IMR-90 (cell line): Measurements from ENCODE around the gene GPR84. TPM values are rescaled to one million over a fixed set of nuclear protein-coding genes. Genes with fewer than 3 reads are reported as not detected.
A peak's percentile ranks its signal among the peaks of the same experiment; 100 is the strongest.

Experiments used
- ATAC-seq: fragments of 200-7000 bp; cut with Tn5 transposase; 2 replicates; pipeline ENCODE4 v1.9.1; 2020; ENCODE audit warnings: low read depth, mild to moderate bottlenecking, moderate library complexity
- BruUV-seq: library from RNA; stranded (reverse); fragments of 400-500 nt; replicated peaks from 2 replicates; lab custom pipeline; 2021; lab: Mats Ljungman, UMichigan
- CTCF ChIA-PET: fragments of 300-600 bp; formaldehyde crosslinking; extraction: SDS; loops from one replicate; lab custom pipeline; 2021; ENCODE audit warnings: antibody characterized with exemption; lab: Yijun Ruan, JAX
- POLR2A ChIA-PET: fragments of 300-600 bp; sonication (Branson Sonifier 250); formaldehyde crosslinking; loops from one replicate; lab custom pipeline; 2022; ENCODE audit warnings: antibody characterized with exemption; ENCODE audit not compliant: unreplicated experiment; lab: Charles Lee
- DNase-seq: peaks from one replicate; pipeline ENCODE4 v3.0.0; 2013
- H2AFZ ChIP-seq: replicated peaks from 2 replicates; pipeline ENCODE3; 2013; ENCODE audit warnings: low read length, mild to moderate bottlenecking; ENCODE audit not compliant: poor library complexity
- H2AK5ac ChIP-seq: 2 replicates; pipeline ENCODE4 v1.6.1; 2013; ENCODE audit warnings: low read depth, low read length, inconsistent platforms
- H2AK9ac ChIP-seq: replicated peaks from 2 replicates; pipeline ENCODE3; 2013; ENCODE audit warnings: mild to moderate bottlenecking, low read depth, low read length, moderate library complexity; ENCODE audit not compliant: poor library complexity
- H2BK120ac ChIP-seq: 2 replicates; pipeline ENCODE4 v1.6.1; 2013; ENCODE audit warnings: low read depth, low read length, inconsistent platforms
- H2BK15ac ChIP-seq: 3 replicates; pipeline ENCODE4 v1.6.1; 2013; ENCODE audit warnings: low read depth, low read length, inconsistent platforms
- H2BK20ac ChIP-seq: 2 replicates; pipeline ENCODE4 v1.6.1; 2013; ENCODE audit warnings: low read depth, mild to moderate bottlenecking, inconsistent platforms, low read length, moderate library complexity
- H2BK5ac ChIP-seq: 2 replicates; pipeline ENCODE4 v1.6.1; 2013; ENCODE audit warnings: mild to moderate bottlenecking, low read depth, low read length, inconsistent platforms; ENCODE audit not compliant: poor library complexity, severe bottlenecking
- H3K14ac ChIP-seq: replicated peaks from 2 replicates; pipeline ENCODE4 v1.6.1; 2013; ENCODE audit warnings: low read depth, low read length, inconsistent platforms
- H3K18ac ChIP-seq: 2 replicates; pipeline ENCODE4 v1.6.1; 2013; ENCODE audit warnings: low read depth, low read length, control low read depth
- H3K23ac ChIP-seq: 2 replicates; pipeline ENCODE4 v1.6.1; 2013; ENCODE audit warnings: low read depth, low read length, inconsistent platforms
- H3K27ac ChIP-seq: 2 replicates; pipeline ENCODE4 v1.5.1; 2013; ENCODE audit warnings: mild to moderate bottlenecking, control low read depth, low read length; ENCODE audit not compliant: insufficient read depth
- H3K27me3 ChIP-seq: 2 replicates; pipeline ENCODE4 v1.6.1; 2013; ENCODE audit warnings: low read length; ENCODE audit not compliant: control insufficient read depth, insufficient read depth
- H3K36me3 ChIP-seq: 2 replicates; pipeline ENCODE4 v1.6.1; 2013; ENCODE audit warnings: low read length, mixed read lengths; ENCODE audit not compliant: control insufficient read depth, insufficient read depth
- H3K4ac ChIP-seq: 2 replicates; pipeline ENCODE4 v1.6.1; 2013; ENCODE audit warnings: low read depth, low read length, inconsistent platforms
- H3K4me1 ChIP-seq: 2 replicates; pipeline ENCODE4 v1.6.1; 2013; ENCODE audit warnings: low read length, mixed read lengths; ENCODE audit not compliant: control insufficient read depth, insufficient read depth
- H3K4me2 ChIP-seq: 2 replicates; pipeline ENCODE4 v1.6.1; 2013; ENCODE audit warnings: low read depth, mild to moderate bottlenecking, control low read depth, low read length, moderate library complexity
- H3K4me3 ChIP-seq: 2 replicates; pipeline ENCODE4 v1.5.1; 2013; ENCODE audit warnings: low read depth, mild to moderate bottlenecking, control low read depth, low read length, moderate library complexity; ENCODE audit not compliant: insufficient read depth
- H3K56ac ChIP-seq: 2 replicates; pipeline ENCODE4 v1.6.1; 2013; ENCODE audit warnings: low read length, inconsistent platforms; ENCODE audit not compliant: insufficient read depth; ENCODE audit errors: extremely low read depth
- H3K79me1 ChIP-seq, 2 experiments: 2 replicates each; pipeline ENCODE4 v1.6.1; 2013; ENCODE audit warnings: low read length in 2 of 2, inconsistent platforms in 1 of 2, low read depth in 1 of 2
- H3K9ac ChIP-seq: 2 replicates; pipeline ENCODE4 v1.6.1; 2013; ENCODE audit warnings: low read depth, low read length, control low read depth
- H3K9me1 ChIP-seq: 2 replicates; pipeline ENCODE4 v1.6.1; 2013; ENCODE audit warnings: low read length, inconsistent platforms; ENCODE audit not compliant: insufficient read depth
- H3K9me3 ChIP-seq: 2 replicates; pipeline ENCODE4 v1.6.1; 2013; ENCODE audit warnings: low read length; ENCODE audit not compliant: control insufficient read depth, insufficient read depth
- H4K20me1 ChIP-seq: 2 replicates; pipeline ENCODE4 v1.6.1; 2013; ENCODE audit warnings: low read length, inconsistent platforms; ENCODE audit not compliant: insufficient read depth
- H4K5ac ChIP-seq: 2 replicates; pipeline ENCODE4 v1.6.1; 2013; ENCODE audit warnings: mild to moderate bottlenecking, low read depth, low read length, control low read depth
- H4K8ac ChIP-seq, 2 experiments: 2 replicates each; pipeline ENCODE4 v1.6.1; 2013; ENCODE audit warnings: low read depth in 2 of 2, low read length in 2 of 2, control low read depth in 1 of 2, inconsistent platforms in 1 of 2
- H4K91ac ChIP-seq: 2 replicates; pipeline ENCODE4 v1.6.1; 2013; ENCODE audit warnings: low read depth, low read length, inconsistent platforms; ENCODE audit not compliant: insufficient read depth
- CHD1 ChIP-seq: IDR thresholded peaks from 2 replicates; pipeline ENCODE4 v1.6.1; 2012; ENCODE audit warnings: low read depth, low read length, improper control_type of control experiment
- FOS ChIP-seq: fragments of 150-350 bp; IDR thresholded peaks from 2 replicates; pipeline ENCODE4 v1.6.1; 2016; ENCODE audit warnings: low read depth, low read length
- MAZ ChIP-seq: IDR thresholded peaks from 2 replicates; pipeline ENCODE4 v1.6.1; 2012; ENCODE audit warnings: low read depth, mild to moderate bottlenecking, low read length, improper control_type of control experiment, moderate library complexity, borderline replicate concordance
- NFE2L2 ChIP-seq: fragments of 150-350 bp; IDR thresholded peaks from 2 replicates; pipeline ENCODE4 v1.6.1; 2016; ENCODE audit warnings: low read depth, mild to moderate bottlenecking, low read length
- RAD21 ChIP-seq: IDR thresholded peaks from 2 replicates; pipeline ENCODE4 v1.6.1; 2012; ENCODE audit warnings: low read length, improper control_type of control experiment
- SMC3 ChIP-seq: fragments of 150-350 bp; IDR thresholded peaks from 2 replicates; pipeline ENCODE4 v1.6.1; 2016; ENCODE audit warnings: low read depth, mild to moderate bottlenecking, antibody characterized with exemption, low read length, moderate library complexity
- WGBS, 2 experiments: methylation state at CpG; one replicate each; pipeline versions ENCODE4 v1.1.5 to v1.1.7; 2013; ENCODE audit warnings: missing lambda C conversion rate in 2 of 2; ENCODE audit not compliant: insufficient read length in 1 of 2; ENCODE audit errors: extremely low coverage in 2 of 2; 5-methylcytosine and 5-hydroxymethylcytosine counted together
- dilution Hi-C: fragments of 300-500 bp; cut with HindIII; formaldehyde crosslinking; loops from one replicate; pipeline ENCODE4 v1.14.3; 2018; ENCODE audit warnings: low sequenced_read_pairs; ENCODE audit not compliant: unreplicated experiment
- in situ Hi-C: fragments of 300-500 bp; cut with MboI; formaldehyde crosslinking; loops from 3 replicates; pipeline ENCODE4 v1.14.3; 2019; ENCODE audit warnings: low sequenced_read_pairs, inconsistent platforms, mixed read lengths
- intact Hi-C: fragments of 100-400 bp; cut with micrococcal nuclease; formaldehyde crosslinking; loops from 2 replicates; pipeline ENCODE4 v1.10.0; 2022
- polyA plus RNA-seq, 3 experiments: library from polyadenylated mRNA; depleted of rRNA; stranded (reverse); fragments of >200 nt; gene quantifications; 2 replicates each; pipeline ENCODE4 v1.2.3, GENCODE V29; 2012; ENCODE audit warnings: low replicate concordance in 1 of 3
- total RNA-seq: library from RNA; depleted of rRNA; stranded (reverse); fragments of >200 nt; gene quantifications from 2 replicates; pipeline ENCODE4 v1.2.3, GENCODE V29; 2012
- TF ChIP-seq, protein P1 (sequence below): conservative IDR thresholded peaks from 2 replicates; pipeline ENCODE4 v1.5.1; 2012; ENCODE audit warnings: mild to moderate bottlenecking, low read depth, low read length, improper control_type of control experiment

The GPR84 gene
- total and polyA plus RNA-seq, 2 of the 4 experiments (the other 2 are of a cell fraction), result not detected

GRCh38 chr12:54398995-54399793 is 34.9 kb upstream of the GPR84 start:
- H3K56ac ChIP-seq, result no peak overlapping the region
- H4K20me1 ChIP-seq, result peaks cover 63% of the 10 kb centered on the region
- peak; percentile 96 for ATAC-seq

More at GRCh38 chr12:54398995-54399793, 34.9 kb upstream of the GPR84 start:
- no peak overlapping the region for H3K4me3 ChIP-seq
- no peaks in the 10 kb centered on the region for H3K9me3 ChIP-seq
- no peak overlapping the region for H2AK9ac ChIP-seq
- no peak overlapping the region for H3K4me2 ChIP-seq
- H4K5ac ChIP-seq, result no peak overlapping the region
- no peak overlapping the region for H2BK15ac ChIP-seq
- H3K4ac ChIP-seq, result no peak overlapping the region
- no peak overlapping the region for H4K91ac ChIP-seq
- no peaks in the 10 kb centered on the region for H3K27me3 ChIP-seq
- POLR2A ChIA-PET, result interaction anchor here (0.5 kb wide), 1 partner anchor 20 kb away, joined by 3 read pairs; no protein-coding TSS in a partner anchor
- 81% methylated on average over 5 of the region's 8 CpGs; no CpG with 5 or more reads in 1 of the 2 experiments for WGBS, 2 experiments
- H2BK5ac ChIP-seq, result no peak overlapping the region
- no peak overlapping the region for H3K14ac ChIP-seq
- no peak overlapping the region for H3K27ac ChIP-seq
- no peak overlapping the region for H2AK5ac ChIP-seq
- CTCF ChIA-PET, result interaction anchor here (0.7 to 5.0 kb wide), 19 partner anchors 10 to 52 kb away, joined by 3 to 77 read pairs (median 5); no protein-coding TSS in a partner anchor
- H3K79me1 ChIP-seq, result peaks cover 29 to 58% of the 10 kb centered on the region in 2 experiments; a peak in 3 of 4 replicates
- H2BK20ac ChIP-seq, result no peak overlapping the region
- H3K36me3 ChIP-seq, result peaks cover 85% of the 10 kb centered on the region
- H3K18ac ChIP-seq, result no peak overlapping the region
- no peak overlapping the region for H3K23ac ChIP-seq
- TF ChIP-seq RAD21 (peak; percentile 97), MAZ (peak; percentile 76; the same call in 1 of the 2 replicates), FOS (no peak), SMC3 (peak; percentile 98), CHD1 (no peak; the same call in 1 of the 2 replicates), NFE2L2 (no peak)
- TF ChIP-seq, protein P1, sequence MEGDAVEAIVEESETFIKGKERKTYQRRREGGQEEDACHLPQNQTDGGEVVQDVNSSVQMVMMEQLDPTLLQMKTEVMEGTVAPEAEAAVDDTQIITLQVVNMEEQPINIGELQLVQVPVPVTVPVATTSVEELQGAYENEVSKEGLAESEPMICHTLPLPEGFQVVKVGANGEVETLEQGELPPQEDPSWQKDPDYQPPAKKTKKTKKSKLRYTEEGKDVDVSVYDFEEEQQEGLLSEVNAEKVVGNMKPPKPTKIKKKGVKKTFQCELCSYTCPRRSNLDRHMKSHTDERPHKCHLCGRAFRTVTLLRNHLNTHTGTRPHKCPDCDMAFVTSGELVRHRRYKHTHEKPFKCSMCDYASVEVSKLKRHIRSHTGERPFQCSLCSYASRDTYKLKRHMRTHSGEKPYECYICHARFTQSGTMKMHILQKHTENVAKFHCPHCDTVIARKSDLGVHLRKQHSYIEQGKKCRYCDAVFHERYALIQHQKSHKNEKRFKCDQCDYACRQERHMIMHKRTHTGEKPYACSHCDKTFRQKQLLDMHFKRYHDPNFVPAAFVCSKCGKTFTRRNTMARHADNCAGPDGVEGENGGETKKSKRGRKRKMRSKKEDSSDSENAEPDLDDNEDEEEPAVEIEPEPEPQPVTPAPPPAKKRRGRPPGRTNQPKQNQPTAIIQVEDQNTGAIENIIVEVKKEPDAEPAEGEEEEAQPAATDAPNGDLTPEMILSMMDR, result peak; percentile 98
- no peaks in the 10 kb centered on the region for H3K9me1 ChIP-seq
- in situ Hi-C loops (loop anchor here (5.0 kb wide), 1 partner anchor 43 kb away; no protein-coding TSS in a partner anchor), dilution Hi-C loops (no loop called here), intact Hi-C loops (loop anchor here (1.0 kb wide), 1 partner anchor 40 kb away; no protein-coding TSS in a partner anchor)
- no peak overlapping the region for H2BK120ac ChIP-seq
- no peak overlapping the region for H2AFZ ChIP-seq
- DNase-seq, result peak; percentile 78
- H3K9ac ChIP-seq, result no peak overlapping the region
- no peak overlapping the region for H4K8ac ChIP-seq
- H3K4me1 ChIP-seq, result no peaks in the 10 kb centered on the region
- no TSS peak for BruUV-seq
